ENCODE measurements around the gene AMPD3. TPM values are rescaled to one million over a fixed set of nuclear protein-coding genes. Genes with fewer than 3 reads are reported as not detected.
"Not testable (repeated sequence)": the region's sequence is repeated elsewhere in the genome, so short reads cannot be mapped to it uniquely, and the experiment has no call there.

Gene AMPD3
- total and polyA plus RNA-seq, 10 donors: 9.3 to 54.7 (median 25.2) TPM

- intact Hi-C loops (cut with DNase I; ENCODE audit: low total_unique reads): no loop called here
- no peak for TF ChIP-seq POLR2AphosphoS5 (IDR thresholded peaks at IDR 0.05)
- H3K4me3 ChIP-seq: no peak overlapping the region
- H3K27ac ChIP-seq: no peak overlapping the region
- no peaks in the 10 kb centered on the region for H3K27me3 ChIP-seq (replicated peaks in 1 of 7)
- 88 to 100% (median 90%) methylated on average over 1 of the region's 1 CpG for WGBS, 5 donors
- peaks cover 0 to 14% (median 7%) of the 10 kb centered on the region in 8 donors for H3K9me3 ChIP-seq
- peaks cover 0 to 15% (median 0%) of the 10 kb centered on the region in 6 donors for H3K4me1 ChIP-seq
- no peaks in the 10 kb centered on the region for H3K36me3 ChIP-seq
- no peak for DNase-seq
Observed at GRCh38 chr11:10432971-10433370, 22.1 kb upstream of the AMPD3 start.

GRCh38 chr11:10436224-10436623, 18.8 kb upstream of the AMPD3 start:
- H3K36me3 ChIP-seq: no peaks in the 10 kb centered on the region
- 20 to 27% (median 23%) methylated on average over 1 of the region's 1 CpG for WGBS, 5 donors
- intact Hi-C loops (cut with DNase I; ENCODE audit: low total_unique reads): no loop called here
- DNase-seq: no peak
- H3K4me3 ChIP-seq: no peak overlapping the region
- peak overlapping the region in 5 of 8 donors; percentile 33 to 72 (median 66) for H3K27ac ChIP-seq
- TF ChIP-seq POLR2AphosphoS5 (IDR thresholded peaks at IDR 0.05): no peak
- no peak for TF ChIP-seq POLR2A (IDR thresholded peaks at IDR 0.05)
- no peak for TF ChIP-seq CTCF (IDR thresholded peaks at IDR 0.05 in 8 of 11, conservative IDR thresholded peaks at IDR 0.05 in 3 of 11)
- peaks cover 0 to 13% (median 7%) of the 10 kb centered on the region in 8 donors for H3K9me3 ChIP-seq
- H3K4me1 ChIP-seq: peaks cover 0 to 17% (median 0%) of the 10 kb centered on the region in 6 donors
- H3K27me3 ChIP-seq (replicated peaks in 1 of 7): no peaks in the 10 kb centered on the region

GRCh38 chr11:10436683-10437082, 18.4 kb upstream of the AMPD3 start:
- intact Hi-C loops (cut with DNase I; ENCODE audit: low total_unique reads); H3K27me3 ChIP-seq (replicated peaks in 1 of 7); DNase-seq; H3K9me3 ChIP-seq; H3K4me3 ChIP-seq; H3K36me3 ChIP-seq: not testable (repeated sequence)
- H3K4me1 ChIP-seq: peaks cover 0 to 22% (median 1%) of the 10 kb centered on the region in 6 donors
- WGBS, 5 donors: 33 to 56% (median 42%) methylated on average over 1 of the region's 1 CpG
- H3K27ac ChIP-seq: peak overlapping the region in 5 of 8 donors; percentile 33 to 72 (median 66)

GRCh38 chr11:10438458-10438857, 16.6 kb upstream of the AMPD3 start:
- no peak for TF ChIP-seq POLR2AphosphoS5 (IDR thresholded peaks at IDR 0.05)
- no peak for TF ChIP-seq CTCF (IDR thresholded peaks at IDR 0.05 in 8 of 11, conservative IDR thresholded peaks at IDR 0.05 in 3 of 11)
- TF ChIP-seq POLR2A (IDR thresholded peaks at IDR 0.05): no peak
- no peak overlapping the region for H3K27ac ChIP-seq
- no peak overlapping the region for H3K4me3 ChIP-seq
- H3K36me3 ChIP-seq: no peaks in the 10 kb centered on the region
- no peak for DNase-seq
- peaks cover 0 to 28% (median 4%) of the 10 kb centered on the region in 6 donors for H3K4me1 ChIP-seq
- H3K9me3 ChIP-seq: no peaks in the 10 kb centered on the region
- intact Hi-C loops (cut with DNase I; ENCODE audit: low total_unique reads): no loop called here
- H3K27me3 ChIP-seq (replicated peaks in 1 of 7): no peaks in the 10 kb centered on the region

GRCh38 chr11:10439351-10439750, 15.7 kb upstream of the AMPD3 start:
- WGBS, 5 donors: 88 to 93% (median 90%) methylated on average over 2 of the region's 2 CpGs

More at GRCh38 chr11:10439351-10439750, 15.7 kb upstream of the AMPD3 start:
- no peaks in the 10 kb centered on the region for H3K9me3 ChIP-seq
- H3K27ac ChIP-seq: no peak overlapping the region
- no peaks in the 10 kb centered on the region for H3K27me3 ChIP-seq (replicated peaks in 1 of 7)
- H3K4me3 ChIP-seq: no peak overlapping the region
- H3K36me3 ChIP-seq: no peaks in the 10 kb centered on the region
- intact Hi-C loops (cut with DNase I; ENCODE audit: low total_unique reads): no loop called here
- TF ChIP-seq POLR2AphosphoS5 (IDR thresholded peaks at IDR 0.05): no peak
- no peak for TF ChIP-seq POLR2A (IDR thresholded peaks at IDR 0.05)
- TF ChIP-seq CTCF (IDR thresholded peaks at IDR 0.05 in 8 of 11, conservative IDR thresholded peaks at IDR 0.05 in 3 of 11): no peak
- DNase-seq: no peak
- peaks cover 0 to 28% (median 4%) of the 10 kb centered on the region in 6 donors for H3K4me1 ChIP-seq
